ENCODE measurements around the gene LINGO1. TPM values are rescaled to one million over a fixed set of nuclear protein-coding genes. Genes with fewer than 3 reads are reported as not detected.

The LINGO1 gene
- total and polyA plus RNA-seq, 9 of the 15 experiments (the other 6 are each of a cell fraction or from before 2014, with no cell fraction given): 0.07 to 15.3 (median 2.1) TPM

GRCh38 chr15:77589839-77590238 lies 42.9 kb downstream of the LINGO1 start:
- Histone ChIP-seq H3K36me3 (ENCODE audit: control insufficient read depth, insufficient read depth, low read length) (no peaks in the 10 kb centered on the region), H3K27me3 (ENCODE audit: control insufficient read depth in 2 of 2, insufficient read depth in 2 of 2, low read length in 2 of 2) (peaks cover 33 to 43% of the 10 kb centered on the region in 2 experiments; a peak in 4 of 5 replicates), H3K9ac (ENCODE audit: insufficient read depth in 1 of 2, low read depth in 2 of 2, low read length in 2 of 2) (no peak overlapping the region), H3K4me2 (ENCODE audit: insufficient read depth, low read length) (no peak overlapping the region), H3K4me3 (no peak overlapping the region), H3K9me3 (replicated peaks; ENCODE audit: control insufficient read depth, insufficient read depth, low read depth, low read length) (no peaks in the 10 kb centered on the region), H4K20me1 (replicated peaks; ENCODE audit: control insufficient read depth, insufficient read depth, low read length) (no peaks in the 10 kb centered on the region; the same call in 1 of the 2 replicates), H3K27ac (ENCODE audit: extremely low read depth, low read depth, low read length) (no peak overlapping the region), H3K9me1 (ENCODE audit: control insufficient read depth, insufficient read depth, low read length) (no peaks in the 10 kb centered on the region), H3K4me1 (replicated peaks in 1 of 2; ENCODE audit: control insufficient read depth in 2 of 2, insufficient read depth in 2 of 2, low read length in 2 of 2) (peaks cover 0 to 7% of the 10 kb centered on the region in 2 experiments; a peak in 2 of 5 replicates), H2AFZ (ENCODE audit: low read depth, low read length) (no peak overlapping the region), H3K79me2 (ENCODE audit: control insufficient read depth, insufficient read depth, low read length) (no peaks in the 10 kb centered on the region)
- no TSS peak for BruUV-seq (replicated peaks)
- in situ Hi-C loops (cut with MboI): no loop called here
- FAIRE-seq (no peak), ATAC-seq (no peak), DNase-seq (ENCODE audit: extremely low read depth in 1 of 4, low spot score in 3 of 4) (no peak)
- CTCF ChIA-PET (ENCODE audit: low intra/inter-chr PET ratio): no interaction called here
- POLR2A ChIA-PET: interaction anchor here (0.5 to 0.7 kb wide), 3 partner anchors 79 to 577 kb away, joined by 3 read pairs; no protein-coding TSS in a partner anchor
- WGBS (ENCODE audit: insufficient coverage, low coverage, missing lambda C conversion rate): 0% methylated on average over 4 of the region's 6 CpGs
- intact Hi-C loops (cut with micrococcal nuclease): no loop called here
- TF ChIP-seq THRB (CRISPR knock-in tag; conservative IDR thresholded peaks at IDR 0.05) (no peak), ZNF324 (CRISPR knock-in tag; IDR thresholded peaks at IDR 0.05) (no peak), ZNF133 (CRISPR knock-in tag; IDR thresholded peaks at IDR 0.05) (no peak), TAF7 (tag; IDR thresholded peaks at IDR 0.05) (no peak), ZNF318 (IDR thresholded peaks at IDR 0.05; ENCODE audit: borderline replicate concordance in 1 of 2, low read depth in 1 of 2) (no peak), ZNF217 (CRISPR knock-in tag; IDR thresholded peaks at IDR 0.05) (no peak), SRSF1 (IDR thresholded peaks at IDR 0.05; ENCODE audit: low read depth, low read length) (no peak), ZNF639 (CRISPR knock-in tag; conservative IDR thresholded peaks at IDR 0.05 in 1 of 2, IDR thresholded peaks at IDR 0.05 in 1 of 2) (no peak), NR2C1 (IDR thresholded peaks at IDR 0.05) (no peak), NR2C1 (tag; IDR thresholded peaks at IDR 0.05) (no peak)
